GM19324 (cell line): ENCODE data around the gene FRMD6.

Experiments
- ATAC-seq: cut with Tn5 transposase; IDR thresholded peaks from one replicate; pipeline ENCODE4 v1.9.1; 2021; ENCODE audit warnings: mild to moderate bottlenecking, moderate library complexity; ENCODE audit not compliant: unreplicated experiment, low FRiP score

Gene FRMD6

GRCh38 chr14:51661504-51661903 lies 9.8 kb downstream of the FRMD6 start:
- no peak for ATAC-seq

- ATAC-seq, result no peak
Observed at GRCh38 chr14:51663783-51664326, 12.1 kb downstream of the FRMD6 start.

GRCh38 chr14:51666070-51666469 lies 14.4 kb downstream of the FRMD6 start:
- ATAC-seq, result no peak

- no peak for ATAC-seq
Observed at GRCh38 chr14:51666826-51667225, 15.1 kb downstream of the FRMD6 start.

GRCh38 chr14:51668870-51669269 lies 17.2 kb downstream of the FRMD6 start:
- ATAC-seq, result no peak

GRCh38 chr14:51674294-51675002 lies 22.7 kb downstream of the FRMD6 start:
- no peak for ATAC-seq

- no peak for ATAC-seq
Observed at GRCh38 chr14:51676549-51676948, 24.8 kb downstream of the FRMD6 start.

- no peak for ATAC-seq
Observed at GRCh38 chr14:51677266-51677665, 25.6 kb downstream of the FRMD6 start.

GRCh38 chr14:51677738-51678137 lies 26.0 kb downstream of the FRMD6 start:
- ATAC-seq, result no peak

GRCh38 chr14:51680031-51680430 lies 28.3 kb downstream of the FRMD6 start:
- no peak for ATAC-seq

GRCh38 chr14:51681411-51681810 lies 29.7 kb downstream of the FRMD6 start:
- ATAC-seq, result no peak

- ATAC-seq, result no peak
Observed at GRCh38 chr14:51682411-51682810, 30.7 kb downstream of the FRMD6 start.

- no peak for ATAC-seq
Observed at GRCh38 chr14:51684760-51685159, 33.0 kb downstream of the FRMD6 start.

- no peak for ATAC-seq
Observed at GRCh38 chr14:51691176-51691575, 39.5 kb downstream of the FRMD6 start.

- ATAC-seq, result no peak
Observed at GRCh38 chr14:51692646-51693045, 40.9 kb downstream of the FRMD6 start.

- ATAC-seq, result no peak
Observed at GRCh38 chr14:51697848-51698247, 46.1 kb downstream of the FRMD6 start.

GRCh38 chr14:51701951-51702350 lies 50.2 kb downstream of the FRMD6 start:
- no peak for ATAC-seq

- ATAC-seq, result no peak
Observed at GRCh38 chr14:51703787-51704186, 52.1 kb downstream of the FRMD6 start.

- no peak for ATAC-seq
Observed at GRCh38 chr14:51704545-51704944, 52.8 kb downstream of the FRMD6 start.

GRCh38 chr14:51707327-51707726 lies 55.6 kb downstream of the FRMD6 start:
- no peak for ATAC-seq

- ATAC-seq, result no peak
Observed at GRCh38 chr14:51711505-51711904, 59.8 kb downstream of the FRMD6 start.

- no peak for ATAC-seq
Observed at GRCh38 chr14:51715250-51715649, 63.5 kb downstream of the FRMD6 start.
